ENCODE data around the gene BHLHE40. TPM values are rescaled to one million over a fixed set of nuclear protein-coding genes. Genes with fewer than 3 reads are reported as not detected.

BHLHE40 gene
- total RNA-seq (10 to 100 TPM; 19.3 to 66.7 (median 38.1) TPM), polyA plus RNA-seq (10 to 100 TPM; 23.6 to 41.9 TPM)

DNA sequence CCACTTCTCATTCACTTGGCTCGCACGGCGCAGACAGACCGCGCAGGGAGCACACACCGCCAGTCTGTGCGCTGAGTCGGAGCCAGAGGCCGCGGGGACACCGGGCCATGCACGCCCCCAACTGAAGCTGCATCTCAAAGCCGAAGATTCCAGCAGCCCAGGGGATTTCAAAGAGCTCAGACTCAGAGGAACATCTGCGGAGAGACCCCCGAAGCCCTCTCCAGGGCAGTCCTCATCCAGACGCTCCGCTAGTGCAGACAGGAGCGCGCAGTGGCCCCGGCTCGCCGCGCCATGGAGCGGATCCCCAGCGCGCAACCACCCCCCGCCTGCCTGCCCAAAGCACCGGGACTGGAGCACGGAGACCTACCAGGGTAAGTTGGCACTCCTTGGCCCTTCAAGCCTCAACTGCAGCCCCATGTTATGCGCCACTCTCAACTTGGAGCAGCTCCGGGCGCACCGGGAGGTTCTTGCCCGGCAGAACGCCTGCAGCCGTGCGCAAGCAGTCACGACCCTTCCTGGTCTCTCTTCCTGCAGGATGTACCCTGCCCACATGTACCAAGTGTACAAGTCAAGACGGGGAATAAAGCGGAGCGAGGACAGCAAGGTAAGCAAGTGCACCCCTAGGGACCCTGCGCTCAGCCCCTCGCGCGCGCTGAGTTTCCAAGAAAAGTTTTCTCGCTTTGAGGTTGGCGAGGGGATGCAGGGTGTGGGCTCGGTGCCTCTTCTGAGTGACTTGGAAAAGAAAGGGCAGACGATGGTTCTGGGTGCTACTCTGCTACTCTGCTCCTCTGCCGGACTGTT lies at the start of gene BHLHE40:
Gene BHLHE40 (plus strand): TSS at position 10 of the 801 bp plus-strand sequence. CDS start 282 bp downstream, at position 292.
- ATAC-seq = peak; percentile 27 to 45 (median 40)
- peaks cover 23 to 26% (median 25%) of the 10 kb centered on the region in 3 donors for H3K4me1 ChIP-seq
- no peaks in the 10 kb centered on the region for H3K27me3 ChIP-seq

DNA sequence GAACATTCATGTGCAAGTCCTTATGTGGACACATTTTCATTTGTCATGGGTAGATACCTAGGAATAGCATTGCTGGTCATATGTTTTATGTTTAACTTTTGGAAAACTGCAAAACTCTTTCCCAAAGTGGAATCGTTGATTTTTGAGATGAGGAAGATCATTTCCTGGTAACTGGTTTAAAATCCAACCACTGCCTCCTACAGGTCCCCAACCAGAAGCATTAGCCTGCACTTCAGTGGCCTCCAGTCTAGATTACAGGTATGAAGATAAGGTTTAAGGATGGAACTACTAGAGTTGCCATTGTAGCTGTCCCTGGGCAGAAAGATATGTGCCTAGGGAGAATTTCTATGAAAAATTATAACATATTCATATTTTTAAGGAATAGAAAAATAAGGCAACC lies 48.7 kb upstream of the BHLHE40 start:
- DNase-seq = no peak
- no peak overlapping the region for H3K4me3 ChIP-seq
- no peaks in the 10 kb centered on the region for H3K9me3 ChIP-seq
- H3K27me3 ChIP-seq = no peaks in the 10 kb centered on the region
- no peaks in the 10 kb centered on the region for H3K36me3 ChIP-seq
- ATAC-seq = no peak
- intact Hi-C loops (cut with DNase I) = no loop called here
- WGBS, 2 donors = 50 to 81% methylated on average over 1 of the region's 1 CpG
- no peaks in the 10 kb centered on the region for H3K4me1 ChIP-seq
- no peak overlapping the region for H3K27ac ChIP-seq
- FAIRE-seq = no peak
- TF ChIP-seq, protein P1, sequence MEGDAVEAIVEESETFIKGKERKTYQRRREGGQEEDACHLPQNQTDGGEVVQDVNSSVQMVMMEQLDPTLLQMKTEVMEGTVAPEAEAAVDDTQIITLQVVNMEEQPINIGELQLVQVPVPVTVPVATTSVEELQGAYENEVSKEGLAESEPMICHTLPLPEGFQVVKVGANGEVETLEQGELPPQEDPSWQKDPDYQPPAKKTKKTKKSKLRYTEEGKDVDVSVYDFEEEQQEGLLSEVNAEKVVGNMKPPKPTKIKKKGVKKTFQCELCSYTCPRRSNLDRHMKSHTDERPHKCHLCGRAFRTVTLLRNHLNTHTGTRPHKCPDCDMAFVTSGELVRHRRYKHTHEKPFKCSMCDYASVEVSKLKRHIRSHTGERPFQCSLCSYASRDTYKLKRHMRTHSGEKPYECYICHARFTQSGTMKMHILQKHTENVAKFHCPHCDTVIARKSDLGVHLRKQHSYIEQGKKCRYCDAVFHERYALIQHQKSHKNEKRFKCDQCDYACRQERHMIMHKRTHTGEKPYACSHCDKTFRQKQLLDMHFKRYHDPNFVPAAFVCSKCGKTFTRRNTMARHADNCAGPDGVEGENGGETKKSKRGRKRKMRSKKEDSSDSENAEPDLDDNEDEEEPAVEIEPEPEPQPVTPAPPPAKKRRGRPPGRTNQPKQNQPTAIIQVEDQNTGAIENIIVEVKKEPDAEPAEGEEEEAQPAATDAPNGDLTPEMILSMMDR (IDR thresholded peaks at IDR 0.05) = no peak

More for the DNA sequence above, at the start of gene BHLHE40:
- TF ChIP-seq, protein P1 (IDR thresholded peaks at IDR 0.05) = no peak
- intact Hi-C loops (cut with DNase I) = loop anchor here in 2 of 3 donors (5.0 to 10.0 kb wide), 2 partner anchors 257 to 265 kb away; no protein-coding TSS in a partner anchor
- H3K36me3 ChIP-seq = peaks cover 0 to 11% (median 4%) of the 10 kb centered on the region in 3 donors
- no peaks in the 10 kb centered on the region for H3K9me3 ChIP-seq
- H3K4me3 ChIP-seq = peak within 1 kb of the TSS; percentile 82 to 97 (median 92)
- WGBS, 2 donors = 0% methylated on average over 48 to 51 of the region's 51 CpGs
- H3K27ac ChIP-seq = peak within 1 kb of the TSS; percentile 99 to 100 (median 100)
- DNase-seq = peak in 2 of 6 donors; percentile 87 to 94
- no peak for FAIRE-seq

DNA sequence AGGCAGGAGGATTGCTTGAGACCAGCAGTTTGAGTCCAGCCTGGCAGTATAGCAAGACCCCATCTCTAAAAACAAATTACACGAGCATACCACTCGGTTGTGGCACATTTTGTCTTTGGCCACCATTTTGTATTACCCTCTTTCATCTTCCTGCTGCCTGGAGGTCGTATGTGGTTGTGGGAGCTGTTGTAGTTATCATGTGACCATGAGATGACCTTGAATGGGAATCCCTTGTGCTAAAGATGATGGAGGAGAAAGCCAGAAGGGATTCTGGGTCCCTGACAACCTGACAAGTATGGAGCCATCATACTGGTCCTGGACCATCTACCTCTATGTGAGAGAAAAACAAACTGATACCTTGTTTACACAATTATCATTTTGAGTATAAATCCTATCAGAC lies 45.2 kb upstream of the BHLHE40 start:
- Histone ChIP-seq H3K4me3 (no peak overlapping the region), H3K4me1 (no peaks in the 10 kb centered on the region), H3K27me3 (no peaks in the 10 kb centered on the region), H3K27ac (no peak overlapping the region), H3K9me3 (no peaks in the 10 kb centered on the region), H3K36me3 (no peaks in the 10 kb centered on the region)
- FAIRE-seq (no peak), ATAC-seq (no peak), DNase-seq (no peak)
- 74 to 84% methylated on average over 3 of the region's 3 CpGs for WGBS, 2 donors
- intact Hi-C loops (cut with DNase I) = no loop called here
- TF ChIP-seq, protein P1 (IDR thresholded peaks at IDR 0.05) = no peak

DNA sequence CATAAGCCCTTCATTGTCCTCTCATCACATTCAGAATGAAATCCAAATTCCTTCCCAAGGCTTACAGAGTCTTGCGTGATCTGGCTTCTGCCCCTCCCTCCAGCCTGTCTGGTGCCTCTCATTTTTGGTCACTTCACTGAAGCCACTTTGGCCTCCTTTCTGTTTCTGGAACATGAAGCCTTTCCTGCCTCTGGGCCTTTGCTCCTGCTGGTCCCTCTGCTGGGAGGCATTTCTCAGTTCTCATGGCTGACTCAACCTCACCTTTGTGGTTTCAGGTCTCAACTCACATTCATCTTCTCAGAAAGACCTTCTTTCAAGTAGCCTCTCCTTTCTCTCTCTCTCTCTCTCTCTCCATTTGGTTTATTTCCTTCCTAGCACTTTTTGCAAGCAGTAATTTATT lies 43.9 kb upstream of the BHLHE40 start:
- 93 to 100% methylated on average over 1 of the region's 1 CpG for WGBS, 2 donors
- Histone ChIP-seq H3K4me3 (no peak overlapping the region), H3K27ac (no peak overlapping the region), H3K4me1 (no peaks in the 10 kb centered on the region), H3K9me3 (no peaks in the 10 kb centered on the region), H3K27me3 (no peaks in the 10 kb centered on the region), H3K36me3 (no peaks in the 10 kb centered on the region)
- DNase-seq (no peak), ATAC-seq (no peak), FAIRE-seq (no peak)
- TF ChIP-seq, protein P1 (IDR thresholded peaks at IDR 0.05) = no peak
- intact Hi-C loops (cut with DNase I) = no loop called here

All from pancreas (tissue), 10 donors.